WERI-Rb-1 (cell line): ENCODE measurements around the gene TEX28.
A peak's percentile ranks its signal among the peaks of the same experiment; 100 is the strongest.
"Not testable (repeated sequence)": the region's sequence is repeated elsewhere in the genome, so short reads cannot be mapped to it uniquely, and the experiment has no call there.

Source experiments
- DNase-seq: peaks from one replicate; pipeline ENCODE4 v3.0.0-alpha.2; 2020
- H3K27ac ChIP-seq: fragments of 250-450 bp; sonication (Bioruptor Pico); 2 replicates; pipeline ENCODE4 v1.5.1; 2020; ENCODE audit warnings: mild to moderate bottlenecking, moderate library complexity
- H3K27me3 ChIP-seq: fragments of 250-450 bp; sonication (Bioruptor Pico); 2 replicates; pipeline ENCODE4 v1.5.1; 2021; ENCODE audit warnings: mild to moderate bottlenecking, low read depth, moderate library complexity; ENCODE audit not compliant: insufficient read depth, severe bottlenecking
- H3K36me3 ChIP-seq: fragments of 250-450 bp; sonication (Bioruptor Pico); 2 replicates; pipeline ENCODE4 v1.5.1; 2020; ENCODE audit warnings: mild to moderate bottlenecking, moderate library complexity
- H3K4me3 ChIP-seq: 2 replicates; pipeline ENCODE4 v1.5.1; 2011; ENCODE audit warnings: low read depth, mild to moderate bottlenecking, control low read depth, low read length
- H3K9me3 ChIP-seq: fragments of 250-450 bp; sonication (Bioruptor Pico); 2 replicates; pipeline ENCODE4 v1.5.1; 2021; ENCODE audit warnings: mild to moderate bottlenecking, moderate library complexity; ENCODE audit not compliant: severe bottlenecking
- TF ChIP-seq, protein P1 (sequence below): IDR thresholded peaks from 2 replicates; pipeline ENCODE4 v1.5.1; 2011; ENCODE audit warnings: low read depth, mild to moderate bottlenecking, control low read depth, inconsistent platforms, low read length

TEX28 gene, protein sequence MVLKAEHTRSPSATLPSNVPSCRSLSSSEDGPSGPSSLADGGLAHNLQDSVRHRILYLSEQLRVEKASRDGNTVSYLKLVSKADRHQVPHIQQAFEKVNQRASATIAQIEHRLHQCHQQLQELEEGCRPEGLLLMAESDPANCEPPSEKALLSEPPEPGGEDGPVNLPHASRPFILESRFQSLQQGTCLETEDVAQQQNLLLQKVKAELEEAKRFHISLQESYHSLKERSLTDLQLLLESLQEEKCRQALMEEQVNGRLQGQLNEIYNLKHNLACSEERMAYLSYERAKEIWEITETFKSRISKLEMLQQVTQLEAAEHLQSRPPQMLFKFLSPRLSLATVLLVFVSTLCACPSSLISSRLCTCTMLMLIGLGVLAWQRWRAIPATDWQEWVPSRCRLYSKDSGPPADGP

DNA sequence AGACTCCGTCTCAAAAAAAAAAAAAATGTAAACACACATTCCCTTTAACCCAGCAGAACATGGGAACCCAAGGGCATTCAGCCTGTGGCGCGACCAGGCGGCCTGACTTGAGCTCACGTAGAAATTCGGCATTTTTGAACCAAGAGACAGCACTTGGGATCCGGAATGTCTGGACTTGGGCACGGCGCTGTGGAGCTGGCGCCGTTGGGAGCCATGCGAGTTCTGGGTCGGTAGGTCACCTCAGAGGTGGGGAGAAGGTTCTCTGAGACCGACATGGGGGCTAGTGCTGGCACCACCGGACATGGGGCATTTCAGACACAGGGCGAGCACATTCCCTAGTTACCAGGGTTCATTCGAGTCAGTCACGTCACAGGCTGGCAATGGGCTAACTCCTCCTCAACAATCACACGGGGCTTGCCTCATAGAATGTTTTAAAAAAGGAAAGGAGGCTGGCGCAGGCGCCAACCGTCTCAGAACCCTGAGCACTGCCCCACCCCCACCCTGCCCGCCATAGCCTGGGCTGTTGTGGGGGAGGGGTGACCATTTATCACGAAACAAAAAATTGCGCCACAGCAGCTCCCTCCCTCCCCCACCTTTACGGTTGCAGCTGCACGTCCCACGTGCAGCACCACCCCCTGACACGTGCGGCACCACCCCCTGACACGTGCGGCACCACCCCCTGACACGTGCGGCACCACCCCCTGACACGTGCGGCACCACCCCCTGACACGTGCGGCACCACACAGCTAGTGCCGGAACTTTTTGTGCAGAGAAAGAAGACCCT lies at the start of gene TEX28:
Gene TEX28 (minus strand): TSS at position 334 of the 784 bp plus-strand sequence. CDS start 3,007 bp downstream, outside the sequence.
- H3K36me3 ChIP-seq = no peaks in the 10 kb centered on the region
- no peak for DNase-seq
- TF ChIP-seq, protein P1, sequence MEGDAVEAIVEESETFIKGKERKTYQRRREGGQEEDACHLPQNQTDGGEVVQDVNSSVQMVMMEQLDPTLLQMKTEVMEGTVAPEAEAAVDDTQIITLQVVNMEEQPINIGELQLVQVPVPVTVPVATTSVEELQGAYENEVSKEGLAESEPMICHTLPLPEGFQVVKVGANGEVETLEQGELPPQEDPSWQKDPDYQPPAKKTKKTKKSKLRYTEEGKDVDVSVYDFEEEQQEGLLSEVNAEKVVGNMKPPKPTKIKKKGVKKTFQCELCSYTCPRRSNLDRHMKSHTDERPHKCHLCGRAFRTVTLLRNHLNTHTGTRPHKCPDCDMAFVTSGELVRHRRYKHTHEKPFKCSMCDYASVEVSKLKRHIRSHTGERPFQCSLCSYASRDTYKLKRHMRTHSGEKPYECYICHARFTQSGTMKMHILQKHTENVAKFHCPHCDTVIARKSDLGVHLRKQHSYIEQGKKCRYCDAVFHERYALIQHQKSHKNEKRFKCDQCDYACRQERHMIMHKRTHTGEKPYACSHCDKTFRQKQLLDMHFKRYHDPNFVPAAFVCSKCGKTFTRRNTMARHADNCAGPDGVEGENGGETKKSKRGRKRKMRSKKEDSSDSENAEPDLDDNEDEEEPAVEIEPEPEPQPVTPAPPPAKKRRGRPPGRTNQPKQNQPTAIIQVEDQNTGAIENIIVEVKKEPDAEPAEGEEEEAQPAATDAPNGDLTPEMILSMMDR = no peak

DNA sequence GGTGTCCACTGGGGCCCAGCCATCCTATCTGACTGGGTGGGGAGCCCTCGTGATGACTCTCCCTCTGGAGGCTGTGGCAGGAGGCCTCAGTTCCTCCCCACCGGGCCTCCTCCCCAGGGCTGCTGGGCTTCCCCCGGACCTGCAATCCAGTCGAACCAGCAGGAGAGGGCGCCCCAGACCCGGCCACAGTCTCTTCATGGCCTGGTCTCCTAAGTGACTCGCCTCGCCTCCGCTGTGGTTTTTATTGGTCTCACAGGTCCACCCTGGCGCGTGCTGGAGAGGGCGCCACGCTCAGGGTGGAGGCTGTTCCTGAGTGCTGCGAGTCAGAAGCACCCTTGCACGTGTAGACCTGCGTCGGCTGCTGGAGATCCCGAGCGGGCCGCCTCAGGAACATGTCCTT lies 48.7 kb upstream of the TEX28 start:
- not testable (repeated sequence) for H3K4me3 ChIP-seq, H3K27ac ChIP-seq, H3K9me3 ChIP-seq, H3K27me3 ChIP-seq, H3K36me3 ChIP-seq, DNase-seq

More for the DNA sequence above, at the start of gene TEX28:
- Histone ChIP-seq H3K27me3 (peaks cover 8% of the 10 kb centered on the region), H3K27ac (no peak within 1 kb of the TSS), H3K9me3 (peaks cover 9% of the 10 kb centered on the region), H3K4me3 (no peak within 1 kb of the TSS)

DNA sequence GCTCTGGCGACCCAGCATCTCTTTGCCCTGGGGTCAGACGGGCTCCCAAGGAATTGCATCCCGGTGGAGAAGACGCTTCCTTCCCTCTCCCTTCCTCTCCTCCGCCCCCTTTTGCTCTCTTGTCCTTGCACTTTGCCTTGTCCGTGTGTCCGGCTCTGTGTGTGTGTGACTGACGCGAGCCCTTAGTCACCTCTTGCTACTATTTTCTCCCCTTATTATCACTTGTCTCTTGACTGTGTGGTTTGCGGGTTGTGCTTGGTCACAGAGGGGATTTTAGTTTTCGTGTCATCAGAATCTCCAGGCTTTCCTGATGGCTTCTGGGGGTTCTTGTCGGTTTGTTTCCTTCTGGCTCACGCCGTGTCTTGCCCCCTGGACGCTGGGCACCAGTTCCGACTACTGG lies 48.1 kb upstream of the TEX28 start:
- not testable (repeated sequence) for H3K27ac ChIP-seq, DNase-seq, H3K36me3 ChIP-seq, H3K9me3 ChIP-seq, H3K4me3 ChIP-seq, H3K27me3 ChIP-seq

DNA sequence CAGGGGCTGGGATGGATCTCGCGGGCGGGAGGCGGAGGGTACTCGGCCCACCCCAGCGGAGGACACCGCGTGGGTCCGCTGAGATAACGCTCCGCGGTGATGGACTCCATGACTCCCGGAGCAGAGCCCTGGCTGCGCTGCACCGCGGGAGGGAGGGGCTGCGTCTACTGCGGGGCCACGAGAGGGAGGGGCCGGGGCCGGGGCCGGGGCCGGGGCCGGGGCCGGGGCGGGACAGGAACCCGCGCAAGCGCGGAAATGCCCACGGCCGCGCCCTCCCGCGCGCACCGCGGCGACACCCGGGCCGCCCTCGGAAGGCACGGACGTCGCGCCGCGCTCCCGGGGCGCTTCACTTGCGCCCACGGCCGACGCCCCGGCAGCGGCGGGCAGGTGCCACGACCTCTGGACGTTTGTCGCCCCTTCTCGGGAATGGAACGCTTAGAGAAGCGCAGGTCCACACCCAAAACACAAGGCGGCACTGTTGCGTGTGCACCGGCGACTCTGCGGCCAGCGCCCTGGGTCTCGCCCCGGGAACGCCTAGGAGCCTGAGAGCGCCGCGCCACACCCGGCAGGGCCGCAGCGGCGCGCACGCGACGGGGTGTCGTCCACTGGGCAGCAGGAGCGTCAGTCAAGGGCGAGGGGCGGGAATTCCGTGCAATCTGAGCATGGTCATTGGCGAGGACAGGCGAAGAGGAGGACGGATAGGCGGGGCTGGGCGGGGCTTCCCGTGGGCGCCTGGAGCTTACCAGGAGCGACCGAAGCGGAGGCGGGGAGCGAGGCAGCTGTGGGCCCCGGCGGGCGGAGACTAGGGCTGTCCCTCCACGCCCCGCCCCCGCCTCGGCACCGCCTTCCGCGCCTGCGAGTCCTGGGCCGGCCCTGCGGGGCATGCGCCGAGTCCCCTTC lies 46.7 kb upstream of the TEX28 start:
- not testable (repeated sequence) for H3K9me3 ChIP-seq, H3K36me3 ChIP-seq, H3K4me3 ChIP-seq, H3K27me3 ChIP-seq, H3K27ac ChIP-seq
- DNase-seq = peak; percentile 20

DNA sequence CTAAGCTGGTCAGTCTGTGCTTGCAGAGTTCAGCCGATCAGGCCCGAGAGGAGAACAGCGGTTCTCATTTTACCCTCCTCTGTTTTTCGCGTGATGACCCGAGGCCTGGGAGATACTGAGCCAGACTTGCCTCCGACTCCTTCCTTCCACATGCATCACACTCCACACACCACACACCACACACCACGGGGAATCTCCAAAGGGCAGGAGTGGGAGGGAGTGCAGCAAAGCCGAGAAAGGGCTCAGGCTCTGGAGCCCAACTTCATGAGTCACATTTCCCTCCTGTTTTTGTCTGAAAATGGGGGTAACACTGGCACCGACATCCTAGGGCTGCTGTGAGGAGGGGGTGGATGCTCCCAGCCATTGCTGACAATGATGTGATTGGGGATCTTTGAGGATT lies 39.6 kb upstream of the TEX28 start:
- DNase-seq = no peak
- H3K36me3 ChIP-seq = no peaks in the 10 kb centered on the region
- H3K9me3 ChIP-seq = no peaks in the 10 kb centered on the region
- H3K27me3 ChIP-seq = peaks cover 9% of the 10 kb centered on the region
- TF ChIP-seq, protein P1 = no peak
- H3K4me3 ChIP-seq = no peak overlapping the region
- no peak overlapping the region for H3K27ac ChIP-seq

DNA sequence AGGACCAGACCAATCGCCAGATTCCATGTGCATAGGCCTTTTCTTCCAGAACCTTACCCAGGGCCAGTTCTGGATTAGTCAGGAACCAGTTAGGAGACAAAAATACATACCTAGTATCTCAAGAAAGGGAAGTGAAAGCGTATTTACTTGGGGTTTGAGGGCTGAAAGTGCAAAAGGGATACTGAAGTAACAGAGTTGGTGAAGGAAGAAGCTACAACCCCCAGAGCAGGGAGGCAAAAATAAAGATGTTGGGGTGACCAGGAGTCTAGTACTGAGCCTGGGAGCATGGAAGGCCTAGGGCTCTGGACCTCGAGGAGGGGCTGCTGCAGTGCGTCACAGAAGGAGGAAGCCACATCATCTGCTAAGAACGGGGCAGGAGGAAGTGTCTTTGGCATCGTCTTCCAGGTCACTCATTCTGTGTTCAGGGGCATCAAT lies 38.9 kb upstream of the TEX28 start:
- no peak for DNase-seq
- TF ChIP-seq, protein P1 = no peak
- H3K9me3 ChIP-seq = no peaks in the 10 kb centered on the region
- H3K36me3 ChIP-seq = no peaks in the 10 kb centered on the region
- H3K4me3 ChIP-seq = no peak overlapping the region
- no peak overlapping the region for H3K27ac ChIP-seq
- H3K27me3 ChIP-seq = peaks cover 9% of the 10 kb centered on the region

DNA sequence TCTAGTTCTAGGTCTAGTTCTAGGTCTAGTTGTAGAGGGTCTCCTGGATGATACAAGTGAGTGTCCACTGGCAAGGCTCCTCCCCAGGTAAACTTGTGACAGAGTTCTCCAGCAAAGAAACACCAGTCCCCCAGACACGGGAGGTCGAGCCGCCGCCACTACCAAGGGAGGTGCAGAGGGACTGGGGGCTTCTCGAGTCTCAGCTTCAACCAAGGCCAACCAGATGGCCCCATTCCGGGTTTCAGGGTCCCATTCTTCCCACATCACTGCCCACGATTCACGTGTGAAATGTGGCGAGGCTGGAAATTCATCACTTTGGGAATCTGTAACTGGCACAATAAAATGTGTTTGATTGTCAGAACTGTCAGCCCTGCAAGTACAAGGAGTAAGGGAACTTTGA lies 38.2 kb upstream of the TEX28 start:
- H3K27ac ChIP-seq = no peak overlapping the region

More for the DNA sequence above, 38.2 kb upstream of the TEX28 start:
- no peak overlapping the region for H3K4me3 ChIP-seq
- TF ChIP-seq, protein P1 = no peak
- no peaks in the 10 kb centered on the region for H3K9me3 ChIP-seq
- peaks cover 9% of the 10 kb centered on the region for H3K27me3 ChIP-seq
- H3K36me3 ChIP-seq = no peaks in the 10 kb centered on the region
- no peak for DNase-seq
